Hematopoietic multipotent progenitor cell treated with erythropoietin and hydrocortisone succinate and interleukin-3 and kit ligand, for 15 days (in vitro differentiated cells): ENCODE data around the gene COL20A1.

ENCODE experiments used
- DNase-seq: peaks from one replicate; pipeline ENCODE4 v3.0.0-alpha.2; 2015; ENCODE audit warnings: low spot score

The COL20A1 gene

DNA sequence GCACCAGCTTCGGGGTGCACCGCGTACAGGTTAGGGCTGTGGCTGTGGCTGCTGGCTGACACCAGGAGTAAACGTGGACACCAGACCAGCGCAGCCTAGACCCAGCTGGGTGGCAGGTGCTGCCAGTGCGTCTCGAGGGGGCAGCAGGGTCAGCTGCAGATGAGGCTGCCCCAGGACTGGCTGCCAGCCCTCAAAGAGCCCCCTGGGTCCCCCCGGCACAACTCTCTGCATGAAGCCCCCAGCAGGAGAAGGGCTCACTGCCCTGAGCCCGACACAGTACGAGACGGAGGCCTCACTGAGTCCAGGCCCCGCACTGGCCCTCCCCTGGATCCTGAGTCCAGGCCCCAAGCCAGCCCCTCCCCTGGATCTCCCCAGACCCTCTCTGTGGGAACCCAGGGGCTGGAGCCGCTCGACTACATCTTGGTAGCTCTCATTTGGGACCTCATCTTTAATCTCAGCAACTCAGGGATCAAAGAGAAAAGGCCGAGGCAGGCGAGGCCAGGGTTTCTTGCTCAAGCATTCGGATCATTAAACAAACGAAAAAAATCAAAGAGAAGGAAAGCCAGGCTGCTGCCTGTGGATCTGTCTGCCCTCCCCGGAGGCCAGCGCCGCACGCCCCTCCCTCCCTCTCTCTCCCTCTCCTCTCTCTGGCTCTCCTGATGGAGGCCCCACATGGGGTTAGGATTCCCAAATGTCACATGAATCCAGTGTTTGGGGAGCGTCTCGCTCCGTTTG lies 31.8 kb upstream of the COL20A1 start:
- DNase-seq, result no peak

DNA sequence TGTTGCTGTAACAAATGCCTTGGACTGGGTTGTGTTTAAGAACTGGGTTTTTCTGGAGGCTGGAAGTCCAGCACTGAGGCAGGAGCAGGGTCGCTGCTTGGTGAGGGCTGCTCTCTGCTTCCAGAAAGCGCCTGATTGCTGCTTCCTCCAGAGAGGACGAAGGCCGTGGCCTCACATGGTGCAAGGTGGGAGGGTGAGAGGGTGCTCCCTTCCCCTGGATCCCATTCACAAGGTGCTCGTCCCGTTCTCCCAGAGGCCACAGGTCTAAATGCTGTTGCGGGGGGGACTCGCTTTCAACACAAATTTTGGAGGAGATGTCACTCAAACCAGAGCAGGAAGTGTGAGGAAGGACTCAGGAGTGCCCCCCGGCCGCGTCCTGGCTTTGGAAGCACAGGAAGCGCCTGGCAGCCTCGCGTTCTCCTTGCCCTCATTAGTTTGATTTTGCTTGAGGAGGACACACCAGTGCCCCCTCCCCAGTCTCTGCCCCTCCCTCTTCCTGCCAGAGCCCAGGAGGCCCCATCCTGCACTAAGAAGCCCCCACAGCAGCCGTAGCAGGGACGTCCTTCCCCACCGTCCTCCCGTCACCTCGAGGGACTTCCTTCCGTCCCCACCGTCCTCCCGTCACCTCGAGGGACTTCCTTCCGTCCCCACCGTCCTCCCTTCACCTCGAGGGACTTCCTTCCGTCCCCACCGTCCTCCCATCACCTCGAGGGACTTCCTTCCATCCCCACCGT lies 31.0 kb upstream of the COL20A1 start:
- DNase-seq, result no peak

DNA sequence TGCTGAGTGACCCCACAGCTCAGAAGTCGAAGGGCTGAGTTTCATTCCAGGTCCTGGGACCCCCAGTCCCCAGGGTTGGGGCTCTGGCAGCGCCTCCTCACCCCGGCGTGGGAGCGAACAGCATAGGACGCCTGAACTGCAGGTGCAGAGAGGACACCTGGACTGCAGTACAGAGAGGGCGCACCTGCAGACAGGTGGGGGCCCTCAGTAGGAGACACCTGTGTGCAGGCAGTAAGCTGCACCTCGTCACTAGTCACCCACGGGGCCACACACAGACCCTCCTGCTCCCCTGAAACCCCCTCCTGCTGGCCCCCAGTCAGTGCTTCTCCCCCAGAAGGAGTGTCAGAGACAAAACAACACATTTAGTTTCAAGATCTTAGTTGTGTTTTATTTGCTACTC lies 30.1 kb upstream of the COL20A1 start:
- DNase-seq, result no peak

DNA sequence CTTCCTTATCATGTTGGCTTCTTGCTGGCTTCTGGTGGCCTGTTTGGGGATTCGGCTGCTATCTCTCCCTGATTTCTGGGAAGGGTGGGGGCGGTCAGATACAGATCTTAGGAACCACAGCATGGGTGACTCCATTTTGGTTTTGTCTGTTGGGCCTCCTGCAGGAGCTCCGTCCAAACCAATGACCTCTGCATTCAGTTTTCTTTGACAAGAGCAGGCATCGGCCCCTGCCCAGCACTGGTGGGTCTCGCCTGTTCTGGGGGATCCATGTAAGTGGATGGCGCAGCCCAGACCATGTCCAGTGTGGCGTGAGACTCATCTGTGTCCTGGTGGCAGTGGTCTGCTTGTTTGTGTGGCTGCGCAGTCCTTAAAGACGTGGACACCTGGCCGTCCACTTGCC lies 29.0 kb upstream of the COL20A1 start:
- no peak for DNase-seq

DNA sequence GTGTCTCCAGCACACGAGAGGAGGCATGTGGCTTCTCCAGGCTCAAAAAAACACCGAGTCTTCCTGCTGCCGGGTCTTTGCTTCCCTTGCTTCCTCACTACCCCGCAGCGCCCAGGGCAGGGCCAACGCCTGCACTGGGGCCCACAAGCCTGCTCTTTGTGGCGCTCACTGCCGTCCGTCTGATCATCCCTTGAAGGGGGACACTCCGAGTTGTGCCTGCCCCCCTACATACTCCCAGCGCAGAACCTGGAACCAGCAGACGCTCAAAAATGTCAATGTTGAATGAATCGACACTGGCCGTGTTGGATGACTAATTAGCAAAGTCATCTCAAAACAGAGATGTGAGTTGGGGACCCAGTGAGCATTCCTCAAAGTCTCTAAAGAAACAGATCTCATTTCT lies 28.5 kb upstream of the COL20A1 start:
- no peak for DNase-seq

DNA sequence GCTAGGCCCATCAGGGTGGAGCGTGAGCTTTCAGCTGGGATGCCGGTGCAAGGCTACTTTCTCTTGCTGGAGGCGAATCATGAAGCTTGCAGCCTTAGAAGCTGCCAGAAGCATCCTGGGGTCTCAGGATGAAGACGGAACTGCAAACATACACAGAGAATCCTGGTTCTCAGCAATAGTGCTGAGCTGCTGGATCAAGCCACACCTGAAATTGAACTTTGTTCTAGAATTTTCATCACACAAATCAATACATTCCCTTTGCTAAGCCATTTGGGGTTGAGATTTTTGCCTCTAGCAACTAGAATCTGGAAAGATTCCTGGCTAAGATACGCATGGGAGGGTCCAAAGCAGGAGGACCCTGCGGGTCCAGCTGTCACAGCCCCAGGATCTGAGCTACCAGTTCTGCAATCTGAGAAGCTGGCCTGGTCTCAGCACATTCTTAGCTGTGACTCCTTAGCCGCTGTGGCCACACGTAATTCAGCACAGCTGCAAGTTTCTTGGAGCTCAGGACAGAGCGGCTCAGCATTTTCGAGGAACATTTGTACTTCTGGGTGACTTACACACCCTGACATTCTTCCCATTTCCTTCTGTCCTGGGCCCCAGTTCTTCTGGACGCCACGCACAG lies 27.0 kb upstream of the COL20A1 start:
- no peak for DNase-seq

DNA sequence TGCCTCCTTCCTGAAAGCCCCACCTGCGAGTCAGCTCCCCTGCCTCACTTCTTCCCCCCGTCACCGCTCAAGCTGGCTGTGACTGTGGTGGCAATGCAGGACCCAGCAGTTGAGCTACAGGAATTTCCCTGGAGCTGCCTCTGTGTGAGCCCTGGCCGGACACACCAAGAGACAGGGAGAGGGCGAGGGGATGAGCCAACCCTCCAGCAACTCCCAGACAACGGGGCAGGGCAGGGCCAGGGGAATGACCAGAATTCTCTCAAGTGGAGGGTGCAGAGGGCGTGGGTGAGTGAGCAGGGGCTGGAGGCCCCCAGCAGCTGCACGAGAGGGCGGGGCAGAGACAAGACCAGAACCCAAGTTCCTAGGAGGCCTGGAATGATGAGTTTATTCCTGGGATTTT lies 25.3 kb upstream of the COL20A1 start:
- DNase-seq, result no peak

DNA sequence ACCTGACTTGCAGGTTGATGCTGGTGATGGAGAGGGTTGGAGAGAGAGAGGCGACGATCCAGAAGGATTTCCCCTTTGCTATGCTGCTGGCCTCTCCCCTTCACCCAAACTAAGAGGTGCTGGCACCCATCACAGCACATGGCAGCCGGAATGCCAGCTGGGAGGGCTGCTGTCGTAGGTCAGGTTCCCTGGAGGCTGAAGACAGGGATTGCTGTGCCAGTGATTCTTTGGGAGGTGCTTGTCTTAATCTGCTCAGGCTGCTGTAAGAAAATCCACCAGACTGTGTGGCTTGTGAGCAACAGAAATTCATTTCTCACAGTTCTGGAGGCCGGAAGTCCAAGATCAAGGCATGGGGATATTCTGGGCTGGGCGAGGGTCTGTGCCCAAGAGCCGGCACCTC lies 24.7 kb upstream of the COL20A1 start:
- DNase-seq, result no peak

DNA sequence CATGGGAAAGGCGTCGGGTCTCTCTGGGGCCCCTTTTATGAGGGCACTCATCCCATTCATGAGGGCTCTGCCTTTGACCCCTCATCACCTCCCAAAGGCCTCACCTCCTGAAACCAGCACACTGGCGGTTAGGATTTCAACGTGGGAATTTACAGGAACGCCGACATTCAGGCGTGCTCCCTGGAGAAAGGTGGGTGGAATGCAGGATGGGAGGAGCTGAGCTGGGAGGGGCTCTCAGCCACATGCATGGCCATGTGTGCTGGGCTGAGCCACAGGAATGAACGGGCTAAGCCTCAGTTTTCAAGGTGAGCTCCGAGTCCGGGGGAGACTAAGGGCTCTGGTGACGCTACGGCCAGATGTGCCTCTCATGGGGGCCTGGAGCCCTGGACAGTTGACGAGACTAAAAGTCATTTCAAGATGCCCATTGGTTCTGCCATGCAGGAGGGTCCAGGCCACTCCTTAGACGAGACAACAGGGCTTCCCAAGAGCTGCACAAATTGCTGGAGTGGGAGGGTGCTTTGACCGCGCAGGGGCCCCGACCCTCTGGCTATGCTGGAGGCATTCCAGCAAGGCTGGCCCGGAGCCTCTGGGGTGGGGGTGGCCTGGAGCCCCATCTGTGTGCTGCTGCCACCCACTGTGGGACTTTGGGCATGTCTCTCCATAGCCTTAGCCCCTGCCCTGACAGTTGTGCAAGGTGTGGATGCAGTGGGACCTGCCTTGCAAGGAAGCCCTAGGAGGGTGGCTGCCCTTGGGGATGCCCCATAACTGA lies 24.1 kb upstream of the COL20A1 start:
- no peak for DNase-seq

DNA sequence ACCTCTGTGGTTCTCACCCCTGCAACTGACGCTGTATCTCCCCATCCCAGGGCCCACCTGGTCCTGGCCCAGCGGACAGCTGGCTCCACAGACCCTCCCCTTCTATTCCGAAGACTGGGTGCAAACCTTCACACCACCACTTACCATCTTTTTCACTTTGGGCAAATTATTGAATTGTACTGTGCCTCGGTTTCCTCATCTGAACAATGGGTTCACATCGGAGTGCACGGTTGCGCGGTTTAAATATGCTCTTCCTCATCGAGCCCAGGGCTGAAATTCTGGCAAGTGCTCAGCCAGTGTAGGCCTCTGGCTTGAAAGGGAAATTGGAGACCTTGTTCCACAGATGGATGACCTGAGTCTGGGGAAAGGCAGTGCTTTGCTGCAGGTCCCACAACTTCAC lies 23.3 kb upstream of the COL20A1 start:
- DNase-seq, result no peak

DNA sequence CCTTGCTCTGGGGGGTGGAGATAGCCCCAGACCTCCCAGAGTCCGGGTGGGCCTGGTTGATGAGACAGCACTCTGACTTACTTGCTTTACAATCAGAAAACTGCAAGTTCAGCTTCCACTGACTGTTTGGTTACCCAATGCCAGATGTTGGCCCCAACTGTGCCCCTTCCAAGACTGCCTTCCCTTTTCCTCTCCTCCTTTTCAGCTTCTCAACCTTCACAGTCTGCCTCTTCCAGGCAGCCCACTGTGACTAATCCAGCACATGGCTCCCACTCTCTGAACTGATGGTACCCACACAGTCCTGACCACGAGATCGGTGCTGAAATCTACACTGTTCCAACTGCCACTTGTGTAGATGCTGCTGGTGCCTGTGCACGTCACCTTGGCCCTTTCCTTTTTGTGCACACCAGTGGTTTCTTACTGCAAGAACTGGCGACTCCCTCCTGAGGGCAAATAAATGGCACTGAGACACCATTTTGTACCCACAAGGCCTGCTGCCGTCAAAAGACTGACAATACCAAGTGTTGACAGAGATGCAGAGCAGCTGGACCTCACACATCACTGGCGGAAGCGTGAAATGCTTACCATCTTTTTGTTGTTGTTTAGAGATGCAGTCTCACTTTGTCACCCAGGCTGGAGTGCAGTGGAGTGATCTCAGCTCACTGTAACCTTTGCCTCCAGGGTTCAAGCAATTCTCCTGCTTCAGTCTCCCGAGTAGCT lies 22.2 kb upstream of the COL20A1 start:
- no peak for DNase-seq

DNA sequence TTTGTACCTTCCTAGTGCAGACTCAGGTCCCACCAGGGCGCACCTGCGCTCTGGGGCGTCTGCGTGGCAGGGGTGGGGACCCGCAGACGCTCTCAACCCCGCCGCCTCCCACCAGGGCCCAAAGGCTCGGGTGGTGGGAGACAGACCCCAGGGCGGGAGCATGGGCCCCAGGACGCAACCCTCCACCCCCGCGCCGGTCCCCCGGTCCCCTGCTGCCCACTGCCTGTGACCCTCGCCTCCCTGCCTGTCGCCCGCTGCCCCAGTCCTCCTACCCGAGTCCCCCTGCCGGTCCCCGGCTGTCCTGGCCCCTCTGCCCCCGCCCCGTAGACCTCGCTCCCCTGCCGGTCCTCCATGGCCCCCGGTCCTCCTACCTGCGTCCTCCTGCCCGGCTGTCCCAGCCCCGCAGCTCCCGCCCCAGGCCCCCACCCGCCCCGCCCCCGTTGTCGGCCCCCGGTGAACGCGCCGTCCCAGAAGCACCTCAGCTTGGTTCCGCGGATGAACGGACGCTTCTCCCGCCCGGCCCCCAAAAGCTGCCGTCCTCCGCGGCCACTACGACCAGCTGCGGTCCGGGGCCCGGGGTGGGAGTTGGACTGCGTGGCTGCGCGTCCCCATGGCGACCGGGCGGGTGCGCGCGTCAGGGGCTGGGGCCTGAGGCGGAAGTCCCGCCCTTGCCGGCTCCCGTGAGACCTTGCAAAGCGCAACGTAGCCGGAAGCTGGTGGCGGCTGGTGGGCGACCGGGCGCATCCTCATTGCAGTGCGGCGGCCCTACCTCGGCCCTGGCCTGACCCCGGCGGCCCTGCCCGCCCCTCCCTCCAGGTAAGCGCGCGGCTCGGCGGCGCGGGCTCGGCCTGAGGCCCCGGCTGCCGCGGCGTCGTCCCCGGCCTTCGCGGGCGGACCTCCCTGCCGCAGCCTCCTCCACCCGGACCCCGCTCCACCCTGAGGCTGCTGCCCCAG lies 20.6 kb upstream of the COL20A1 start, which contains the start of gene ARFGAP1:
TSS of gene ARFGAP1 (plus strand) at position 709 of the 954 bp plus-strand sequence. CDS start 2,768 bp downstream, outside the sequence.
- peak; percentile 86 for DNase-seq

DNA sequence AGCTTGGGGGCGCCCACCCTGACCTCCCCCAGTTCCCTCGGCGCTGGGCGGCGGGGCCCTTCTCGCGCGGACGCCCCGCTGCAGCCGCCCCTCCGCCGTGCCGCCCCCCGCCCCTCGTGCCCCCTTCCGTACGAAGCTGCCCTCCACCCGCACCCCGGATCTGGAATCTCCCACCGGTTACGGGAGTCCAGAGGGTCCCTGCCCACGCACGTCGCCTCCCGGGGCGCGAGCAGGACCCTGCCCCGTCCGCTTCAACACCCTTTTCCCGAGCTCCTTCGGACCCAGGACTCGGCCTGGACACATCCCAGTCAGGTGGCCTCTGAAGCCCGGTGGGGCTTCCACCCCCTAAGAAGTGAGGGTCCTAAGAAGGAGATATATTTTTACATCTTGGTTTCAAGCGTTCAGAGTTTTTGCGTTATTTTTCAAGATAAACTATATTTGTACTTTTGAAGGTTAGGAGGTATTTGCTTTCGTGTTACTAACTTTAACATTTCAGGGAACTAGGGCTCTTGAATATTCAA lies 19.9 kb upstream of the COL20A1 start:
- DNase-seq, result no peak

DNA sequence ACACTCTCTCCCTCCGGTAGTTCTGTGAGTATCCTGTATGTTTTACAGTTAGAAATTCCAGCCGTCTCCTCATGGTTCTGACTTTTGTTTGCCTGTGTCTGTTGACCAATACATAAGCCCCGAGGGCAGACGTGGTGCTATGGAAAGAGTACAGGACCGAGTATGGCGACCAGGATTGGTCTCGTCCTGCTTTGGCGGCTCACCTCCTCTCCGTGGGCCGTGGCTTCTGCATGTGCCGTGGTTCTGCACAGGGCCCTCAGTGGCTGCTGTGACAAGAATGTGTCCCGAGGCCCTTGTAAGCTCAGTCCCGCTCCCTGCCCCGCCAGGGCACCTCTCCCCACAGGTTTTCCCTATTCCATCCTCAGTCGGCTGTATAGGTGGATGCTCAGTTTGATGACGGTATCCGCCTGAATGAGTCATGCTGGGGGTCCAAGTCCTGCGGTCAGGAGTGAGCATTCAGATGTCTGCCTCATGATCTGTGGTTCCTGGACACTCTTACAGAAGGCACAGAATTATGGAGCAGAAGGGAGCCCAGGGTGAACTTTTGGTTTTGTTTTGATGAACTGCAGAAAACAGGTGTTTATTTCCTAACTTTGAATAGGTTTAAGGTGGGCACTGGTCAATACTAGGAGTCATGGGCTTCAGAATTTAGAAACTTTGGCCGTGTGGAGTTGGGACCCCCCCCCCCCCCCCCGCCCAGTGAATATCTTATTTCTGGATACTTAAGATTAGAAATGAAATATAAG lies 19.2 kb upstream of the COL20A1 start:
- peak; percentile 3 for DNase-seq

DNA sequence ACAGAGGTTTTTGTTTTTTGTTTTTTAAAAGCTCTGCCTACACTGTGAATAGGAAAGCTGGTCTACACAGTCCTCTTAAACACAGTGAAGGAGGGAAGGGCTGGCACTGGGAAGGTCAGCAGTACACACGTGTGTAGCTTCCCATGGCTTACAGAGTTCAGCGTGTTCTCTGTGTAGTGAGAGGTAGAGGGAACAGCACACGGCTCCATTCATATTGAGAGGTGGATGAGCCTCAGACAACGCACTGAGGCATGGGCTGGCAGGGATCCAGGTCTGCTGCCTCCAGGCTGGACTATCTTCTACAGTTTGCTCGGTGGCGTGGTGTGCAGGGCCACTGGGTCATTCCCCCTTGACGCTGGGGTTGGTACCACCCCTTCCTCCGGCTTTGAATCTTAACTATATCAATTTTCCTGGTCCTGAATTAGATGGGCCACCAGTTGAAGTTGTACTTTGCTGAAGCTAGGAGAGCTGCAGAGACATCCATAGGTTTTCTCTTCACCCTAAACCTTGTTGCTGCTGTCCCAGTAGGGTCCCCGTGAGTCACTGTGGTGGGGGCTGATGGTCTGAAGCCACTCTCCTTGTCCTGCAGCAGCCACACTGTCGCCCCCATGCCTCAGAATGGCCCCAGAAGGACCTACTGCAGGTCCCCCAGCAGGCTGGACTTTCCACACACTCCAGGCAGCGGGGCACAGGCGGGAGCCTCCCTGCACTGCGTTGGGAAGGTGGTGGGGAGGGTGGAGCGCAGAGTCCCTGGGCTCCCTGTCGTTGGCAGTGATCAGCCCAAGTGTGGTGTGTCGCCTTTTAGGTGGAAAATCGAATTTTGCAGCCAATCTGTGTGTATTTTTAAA lies 18.4 kb upstream of the COL20A1 start:
- DNase-seq, result peak; percentile 4

DNA sequence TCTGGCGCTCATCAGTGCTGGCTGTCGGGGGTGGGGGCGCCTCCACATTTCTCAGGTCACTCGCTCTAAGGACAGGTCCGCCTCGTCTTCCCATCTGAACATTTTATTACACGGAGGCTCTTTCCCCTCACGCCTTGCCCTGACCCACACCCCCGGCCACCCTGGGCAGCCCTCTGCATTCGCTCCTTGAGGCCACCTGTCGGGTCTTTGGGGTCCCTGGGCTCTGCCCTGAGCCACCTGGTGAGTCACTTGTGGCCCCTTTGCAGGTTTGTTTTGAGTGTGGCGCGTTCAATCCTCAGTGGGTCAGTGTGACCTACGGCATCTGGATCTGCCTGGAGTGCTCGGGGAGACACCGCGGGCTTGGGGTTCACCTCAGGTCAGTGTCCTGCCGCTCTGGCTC lies 17.2 kb upstream of the COL20A1 start:
- DNase-seq, result no peak

DNA sequence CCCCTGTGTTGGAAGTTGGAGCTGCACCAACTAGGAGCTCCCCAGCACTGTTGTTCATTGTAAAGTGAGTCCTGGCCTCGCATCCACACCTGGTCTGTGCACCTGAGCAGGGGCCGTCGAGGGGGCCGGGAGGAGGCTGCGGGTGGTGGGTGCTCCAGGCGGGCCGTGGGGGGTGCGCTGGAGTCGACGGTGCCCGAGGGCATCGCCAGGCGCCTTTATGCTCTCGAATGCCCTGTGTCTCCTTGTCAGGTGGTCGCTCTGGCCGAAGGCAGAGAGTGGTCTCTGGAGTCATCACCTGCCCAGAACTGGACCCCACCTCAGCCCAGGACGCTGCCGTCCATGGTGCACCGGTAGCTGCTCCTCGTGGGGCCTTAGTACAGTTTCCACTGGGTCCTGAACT lies 16.0 kb upstream of the COL20A1 start:
- DNase-seq, result no peak

DNA sequence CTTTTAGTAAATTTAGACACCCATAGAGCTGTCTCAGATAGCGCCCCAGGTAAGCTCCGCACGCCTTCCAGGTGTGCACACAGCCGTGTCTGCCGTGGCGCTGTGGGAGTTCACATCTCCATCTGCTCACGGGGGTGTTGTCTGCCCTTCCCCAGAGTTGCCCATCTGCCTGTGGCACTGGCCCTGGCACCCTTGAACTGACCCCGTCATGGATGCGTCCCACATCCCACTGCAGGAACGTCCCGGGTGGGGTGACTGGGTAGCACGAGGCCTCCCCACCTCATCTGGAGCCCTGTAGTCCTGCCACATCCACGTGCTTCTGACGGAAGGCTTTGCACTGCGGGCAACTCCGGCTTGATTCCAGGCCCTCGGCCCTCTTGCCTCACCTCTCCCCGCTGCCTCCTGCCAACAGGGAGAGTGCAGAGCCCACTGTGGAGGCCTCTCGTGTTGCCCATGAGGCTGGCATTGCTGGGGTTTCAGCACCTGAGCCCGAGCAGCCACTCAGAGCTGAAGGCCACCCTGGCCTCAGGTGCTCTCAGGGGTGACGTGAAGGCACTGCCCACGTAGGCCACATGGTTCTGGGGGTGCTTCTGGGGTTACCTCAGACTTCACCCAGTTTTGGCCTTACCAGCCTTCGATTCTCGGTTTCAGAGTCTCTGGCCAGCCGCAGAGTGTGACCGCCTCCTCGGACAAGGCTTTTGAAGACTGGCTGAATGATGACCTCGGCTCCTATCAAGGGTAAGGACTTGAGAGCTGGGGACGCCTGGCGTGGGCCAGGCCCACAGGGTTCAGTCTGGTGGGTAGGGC lies 15.3 kb upstream of the COL20A1 start:
- no peak for DNase-seq
